Measurements from ENCODE around the gene SLC6A9. TPM values are rescaled to one million over a fixed set of nuclear protein-coding genes. Genes with fewer than 3 reads are reported as not detected.

Gene SLC6A9
- total and polyA plus RNA-seq, 2 of the 8 experiments (the other 6 are each of a cell fraction or from before 2014, with no cell fraction given): 20.2 to 24.2 TPM

DNA sequence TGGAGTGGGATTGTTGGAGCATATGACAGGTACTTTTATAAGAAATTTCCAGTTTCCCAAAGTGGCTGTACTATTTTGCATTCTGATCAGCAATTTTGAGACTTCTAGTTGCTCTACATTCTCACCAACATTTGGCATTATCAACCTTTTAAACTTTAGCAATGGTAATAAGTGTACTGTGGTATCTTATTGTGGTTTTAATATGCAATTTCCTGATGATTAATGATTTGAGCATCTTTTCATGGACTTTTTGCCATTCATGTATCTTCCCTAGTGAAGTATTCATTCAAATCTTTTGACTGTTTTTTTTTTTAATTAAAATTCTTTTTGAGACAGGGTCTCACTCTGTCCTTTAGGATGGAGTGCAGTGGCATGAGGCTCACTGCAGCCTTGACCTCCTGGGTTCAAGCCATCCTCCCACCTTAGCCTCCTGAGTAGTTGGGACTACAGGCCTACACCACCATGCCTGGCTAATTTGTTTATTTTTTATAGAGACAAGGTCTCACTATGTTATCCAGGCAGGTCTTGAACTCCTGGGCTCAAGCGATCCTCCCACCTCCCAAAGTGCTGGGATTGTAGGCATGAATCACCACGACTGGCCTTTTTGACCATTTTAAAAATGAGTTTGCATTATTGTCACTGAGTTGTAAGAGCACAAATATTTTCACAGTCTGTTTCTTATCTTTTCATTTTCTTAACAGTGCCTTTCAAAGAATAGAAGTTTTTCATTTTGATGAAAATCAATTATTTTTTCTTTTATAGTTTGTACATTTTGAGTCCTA is 7.8 kb upstream of the SLC6A9 start:
- Histone ChIP-seq H4K20me1 (replicated peaks in 1 of 2; ENCODE audit: control insufficient read depth in 1 of 2, insufficient read depth in 2 of 2, low read length in 2 of 2) (no peaks in the 10 kb centered on the region), H2AK5ac (ENCODE audit: low read depth, low read length) (no peak overlapping the region), H3K27me3 (replicated peaks in 1 of 4; ENCODE audit: control insufficient read depth in 3 of 4, extremely low read depth in 1 of 4, insufficient read depth in 3 of 4, low read length in 3 of 4) (no peaks in the 10 kb centered on the region), H4K5ac (ENCODE audit: insufficient read length, low read depth, low read length) (no peak overlapping the region), H3K4ac (replicated peaks; ENCODE audit: insufficient read length, low read depth, low read length) (no peak overlapping the region), H2BK120ac (replicated peaks; ENCODE audit: low read depth, low read length) (no peak overlapping the region), H3K79me1 (ENCODE audit: low read depth, low read length) (no peaks in the 10 kb centered on the region), H3K14ac (ENCODE audit: insufficient read length) (no peak overlapping the region), H3K79me2 (ENCODE audit: control insufficient read depth in 1 of 2, insufficient read depth in 2 of 2, low read length in 2 of 2) (no peaks in the 10 kb centered on the region), H3K36me3 (ENCODE audit: control insufficient read depth in 2 of 4, insufficient read depth in 4 of 4, low read length in 3 of 4) (no peaks in the 10 kb centered on the region), H2BK15ac (ENCODE audit: low read length) (no peak overlapping the region), H3K9me3 (ENCODE audit: insufficient read depth in 2 of 2, low read depth in 1 of 2, low read length in 1 of 2) (no peaks in the 10 kb centered on the region), H3K4me3 (ENCODE audit: extremely low read depth in 1 of 4, insufficient read depth in 2 of 4, low read depth in 3 of 4, low read length in 4 of 4) (no peak overlapping the region), H3K23ac (ENCODE audit: insufficient read length) (no peak overlapping the region), H3K4me2 (ENCODE audit: insufficient read depth in 1 of 2, low read depth in 2 of 2, low read length in 2 of 2) (no peak overlapping the region), H3K56ac (replicated peaks; ENCODE audit: insufficient read length, low read depth, low read length) (no peak overlapping the region), H3K4me1 (replicated peaks in 1 of 4; ENCODE audit: control insufficient read depth in 3 of 4, insufficient read depth in 4 of 4, low read length in 3 of 4) (peaks cover 2 to 9% (median 5%) of the 10 kb centered on the region in 4 experiments; a peak in 5 of 7 replicates), H3K27ac (ENCODE audit: low read depth, low read length) (no peak overlapping the region), H3K23me2 (ENCODE audit: low read depth, low read length) (no peaks in the 10 kb centered on the region), H3K9ac (replicated peaks in 1 of 4; ENCODE audit: extremely low read depth in 1 of 4, low read depth in 3 of 4, low read length in 3 of 4) (no peak overlapping the region; a peak in 1 of 7 replicates), H2BK12ac (ENCODE audit: low read depth, low read length) (no peak overlapping the region), H4K8ac (ENCODE audit: extremely low read depth, insufficient read depth, low read length) (no peak overlapping the region), H2BK5ac (ENCODE audit: low read depth, low read length) (no peak overlapping the region), H2AFZ (ENCODE audit: low read length) (no peak overlapping the region), H2BK20ac (ENCODE audit: low read length) (no peak overlapping the region), H3K18ac (ENCODE audit: extremely low read depth, low read length) (no peak overlapping the region), H4K91ac (replicated peaks; ENCODE audit: insufficient read length, low read length) (no peak overlapping the region)
- POLR2A ChIA-PET (ENCODE audit: partially characterized antibody): no interaction called here
- CTCF ChIA-PET (ENCODE audit: partially characterized antibody): interaction anchor here (1.0 to 16.4 kb wide), 3 partner anchors 22 to 42 kb away, joined by 3 to 478 read pairs (median 3); partner anchors contain the start of gene CCDC24
- WGBS, 2 experiments (ENCODE audit: extremely low coverage in 1 of 2, insufficient coverage in 1 of 2, insufficient read length in 1 of 2, insufficient replicate concordance in 2 of 2, low coverage in 1 of 2, low lambda C conversion rate in 2 of 2, missing lambda C conversion rate in 1 of 2): 83% methylated on average over 2 of the region's 2 CpGs; no CpG with 5 or more reads in 1 of the 2 experiments
- FAIRE-seq (no peak), DNase-seq (ENCODE audit: low read depth in 1 of 2, low spot score in 2 of 2) (no peak)
- TF ChIP-seq EP300 (IDR thresholded peaks at IDR 0.05; ENCODE audit: borderline replicate concordance in 1 of 2, low read depth in 2 of 2, low read length in 2 of 2): no peak
- TF ChIP-seq KDM1A (IDR thresholded peaks at IDR 0.05; ENCODE audit: borderline replicate concordance, low read length): no peak
- TF ChIP-seq, protein P1, sequence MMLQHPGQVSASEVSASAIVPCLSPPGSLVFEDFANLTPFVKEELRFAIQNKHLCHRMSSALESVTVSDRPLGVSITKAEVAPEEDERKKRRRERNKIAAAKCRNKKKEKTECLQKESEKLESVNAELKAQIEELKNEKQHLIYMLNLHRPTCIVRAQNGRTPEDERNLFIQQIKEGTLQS (IDR thresholded peaks at IDR 0.05; ENCODE audit: insufficient read depth, low read depth, low read length): no peak
- TF ChIP-seq POLR2AphosphoS5 (IDR thresholded peaks at IDR 0.05; ENCODE audit: low read depth, low read length): no peak
- TF ChIP-seq RBBP5 (IDR thresholded peaks at IDR 0.05; ENCODE audit: borderline replicate concordance, low read depth, low read length): no peak
- TF ChIP-seq RAD21 (IDR thresholded peaks at IDR 0.05 in 1 of 2, conservative IDR thresholded peaks at IDR 0.05 in 1 of 2; ENCODE audit: low read depth in 2 of 2, low read length in 2 of 2): no peak
- TF ChIP-seq TCF12 (IDR thresholded peaks at IDR 0.05; ENCODE audit: low read depth, low read length): no peak

Measured in H1 (cell line).